ENCODE data around the gene IMP4. TPM values are rescaled to one million over a fixed set of nuclear protein-coding genes. Genes with fewer than 3 reads are reported as not detected.
A peak's percentile ranks its signal among the peaks of the same experiment; 100 is the strongest.

IMP4 gene
- total RNA-seq, 1 donor from 2014 or later, result 36.7 TPM

DNA sequence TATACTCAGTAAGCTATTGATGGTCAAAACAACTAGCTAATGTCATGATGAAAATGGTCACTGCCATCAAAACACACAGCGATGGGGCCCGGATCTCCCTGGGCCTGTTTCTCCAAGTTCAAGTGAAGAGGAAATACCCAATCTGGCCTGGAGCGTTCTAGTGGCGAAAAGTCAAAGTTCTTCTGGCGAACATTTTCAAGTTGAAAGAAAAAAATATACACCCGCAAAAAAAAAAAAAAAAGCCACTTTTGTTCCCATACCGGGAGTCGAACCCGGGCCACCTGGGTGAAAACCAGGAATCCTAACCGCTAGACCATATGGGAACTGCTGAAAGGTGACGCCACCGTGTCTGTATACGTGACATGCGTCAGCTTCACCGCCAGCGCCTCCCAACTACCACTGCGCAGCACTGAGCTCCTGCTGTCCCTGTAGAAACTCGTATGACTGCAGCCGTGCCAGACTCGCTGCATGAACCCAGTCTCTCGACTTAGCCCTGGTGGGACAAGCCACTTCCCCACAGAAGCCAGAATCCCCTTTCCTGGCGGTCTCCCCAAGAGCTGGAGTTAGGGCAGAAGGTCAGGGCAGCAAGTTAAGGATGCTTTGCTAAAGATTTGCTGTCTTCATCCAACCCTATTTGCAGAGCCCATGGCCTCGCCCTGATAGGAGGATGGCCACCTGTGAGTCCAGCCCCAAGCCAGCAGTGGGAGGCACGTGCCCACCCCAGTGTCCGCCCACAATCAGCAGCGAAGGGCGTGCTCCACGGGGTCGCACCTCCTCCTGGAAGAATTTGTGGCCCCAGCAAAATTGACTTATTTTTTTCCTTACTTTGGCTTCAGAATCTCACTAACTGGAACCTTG, 5.6 kb upstream of the IMP4 start:
- peak; percentile 62 for DNase-seq

DNA sequence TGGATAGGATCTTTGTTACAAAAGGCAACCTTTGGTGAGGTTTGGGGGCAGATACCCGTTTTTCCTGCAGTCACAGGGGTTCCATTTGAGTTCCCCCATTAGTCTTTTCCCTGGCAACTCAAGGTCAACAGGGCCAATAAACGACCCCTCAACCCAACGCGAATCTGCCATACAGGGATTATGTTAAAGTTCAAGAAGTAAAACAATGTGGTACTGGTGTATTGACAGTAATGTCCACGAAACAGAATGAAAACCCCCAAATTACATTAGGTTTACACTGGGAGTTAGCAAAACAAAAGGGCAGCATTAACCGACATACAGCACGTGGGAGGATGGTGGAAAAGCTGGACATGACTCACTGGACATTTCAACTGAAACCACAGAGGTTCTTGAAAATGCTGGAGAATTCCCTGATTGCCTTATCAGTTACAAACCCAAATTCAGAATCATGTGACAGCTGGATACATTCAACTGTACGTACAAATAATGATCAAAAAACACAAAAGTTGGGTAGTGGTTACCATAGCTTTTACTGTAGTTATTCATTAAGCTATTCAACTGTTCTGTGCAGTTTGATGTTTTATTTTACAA, 4.9 kb upstream of the IMP4 start:
- no peak for DNase-seq

DNA sequence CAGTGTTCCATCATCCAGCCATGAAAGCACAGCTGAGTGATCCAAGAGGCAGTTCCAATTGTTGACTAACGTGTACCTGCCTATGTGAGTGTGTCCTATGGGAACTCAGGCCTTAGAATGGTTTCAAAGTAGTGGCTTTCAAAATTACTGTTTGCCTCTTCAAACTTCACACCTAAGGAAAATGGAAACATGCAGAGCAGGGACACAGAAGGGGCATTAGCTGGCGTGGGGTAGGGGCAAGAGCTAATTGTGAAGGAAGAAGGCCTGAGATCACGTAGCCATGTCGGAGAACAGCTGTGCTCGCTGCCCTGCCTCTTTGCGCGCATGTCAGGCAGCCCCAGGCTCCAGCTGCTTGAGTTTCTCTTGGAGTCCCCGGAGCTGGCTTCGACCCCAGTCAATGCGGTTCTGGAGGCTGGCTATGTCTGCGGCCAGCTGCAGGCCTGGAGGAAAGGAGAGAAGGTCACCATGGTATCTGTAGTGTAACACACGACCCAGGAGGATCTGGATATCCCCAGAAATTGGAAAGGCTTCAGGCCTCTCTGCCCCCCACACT, 3.8 kb upstream of the IMP4 start:
- no peak for DNase-seq

GRCh38 chr2:130339885-130340745, 2.6 kb upstream of the IMP4 start:
- DNase-seq, result no peak

GRCh38 chr2:130341562-130342019, 1.1 kb upstream of the IMP4 start:
- no peak for DNase-seq

- DNase-seq, result peak; percentile 89
Measured at GRCh38 chr2:130342020-130342532, 621 bp upstream of the IMP4 start.

- no peak for DNase-seq
Measured at GRCh38 chr2:130344578-130344977, 1.9 kb downstream of the IMP4 start.

- DNase-seq, result no peak
Measured at GRCh38 chr2:130345091-130345490, 2.4 kb downstream of the IMP4 start.

GRCh38 chr2:130345611-130346010, 2.9 kb downstream of the IMP4 start:
- no peak for DNase-seq

DNA sequence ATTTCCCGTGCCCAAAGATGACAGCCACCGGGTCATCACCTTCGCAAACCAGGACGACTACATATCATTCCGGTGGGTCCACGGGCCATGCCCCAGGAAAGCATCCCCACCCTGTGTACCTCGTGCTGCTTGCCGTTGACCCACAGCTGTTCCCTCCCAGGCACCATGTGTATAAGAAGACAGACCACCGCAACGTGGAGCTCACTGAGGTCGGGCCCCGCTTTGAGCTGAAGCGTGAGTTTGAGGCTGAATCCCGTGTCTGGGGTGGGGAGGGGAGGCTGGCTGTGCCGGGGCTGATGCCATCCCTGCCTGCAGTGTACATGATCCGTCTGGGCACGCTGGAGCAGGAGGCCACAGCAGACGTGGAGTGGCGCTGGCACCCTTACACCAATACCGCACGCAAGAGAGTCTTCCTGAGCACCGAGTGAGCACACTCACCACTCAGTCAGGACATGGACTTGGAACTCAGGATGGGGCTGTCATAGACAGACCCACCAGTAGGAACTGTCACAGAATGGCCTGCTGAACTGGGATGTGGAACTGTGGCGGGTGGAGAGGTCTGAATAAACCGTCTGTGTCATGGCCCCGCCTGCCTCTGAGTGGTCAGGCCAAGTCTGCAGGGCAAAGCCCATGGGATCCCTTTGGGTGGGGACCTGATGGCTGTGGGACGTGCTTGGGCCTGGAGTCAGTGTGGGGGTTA, 3.5 kb downstream of the IMP4 start:
- DNase-seq, result no peak

- DNase-seq, result no peak
Measured at GRCh38 chr2:130346741-130347066, 4.0 kb downstream of the IMP4 start.

- DNase-seq, result no peak
Measured at GRCh38 chr2:130347220-130347925, 4.7 kb downstream of the IMP4 start.

- DNase-seq, result no peak
Measured at GRCh38 chr2:130349174-130349573, 6.5 kb downstream of the IMP4 start.

DNA sequence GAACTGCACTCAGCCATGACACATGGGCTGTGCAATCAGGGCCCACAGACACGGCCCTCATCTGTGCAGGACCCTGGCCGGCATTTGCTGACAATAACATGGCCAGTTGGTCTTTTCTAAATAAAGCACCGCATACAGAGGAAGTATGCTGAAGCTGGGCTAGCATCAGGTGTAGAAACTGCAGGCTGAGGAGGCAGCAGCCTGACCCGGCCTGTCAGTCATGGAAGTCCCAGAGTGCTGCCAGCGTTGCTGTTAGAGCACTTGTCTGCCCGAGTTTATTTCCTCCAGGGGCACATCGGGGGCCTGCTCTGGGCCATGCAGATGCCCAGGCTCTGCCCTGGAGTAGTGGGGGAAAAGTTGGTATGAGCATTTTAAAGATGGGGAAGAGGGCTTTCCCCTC, 9.0 kb downstream of the IMP4 start:
- no peak for DNase-seq

DNA sequence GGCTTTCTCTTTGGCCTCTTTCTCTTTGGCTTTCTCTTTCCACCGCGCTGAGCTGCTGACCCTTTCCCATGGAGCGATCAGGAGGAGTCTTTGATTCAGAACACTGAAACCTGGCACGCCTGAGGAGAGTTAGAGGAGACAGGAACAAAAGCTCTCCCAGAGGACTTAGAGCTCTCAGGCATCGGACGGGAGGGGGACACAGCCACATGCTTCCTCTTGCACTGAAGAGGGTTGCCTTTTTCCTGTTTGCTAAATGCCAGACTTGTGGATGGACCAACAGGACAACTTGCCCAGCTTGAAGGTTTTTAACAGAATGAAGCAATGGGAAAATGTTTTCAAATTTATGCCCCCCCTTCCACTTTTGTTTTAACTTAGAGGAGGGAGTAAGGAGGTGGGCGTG, 9.5 kb downstream of the IMP4 start:
- no peak for DNase-seq

DNA sequence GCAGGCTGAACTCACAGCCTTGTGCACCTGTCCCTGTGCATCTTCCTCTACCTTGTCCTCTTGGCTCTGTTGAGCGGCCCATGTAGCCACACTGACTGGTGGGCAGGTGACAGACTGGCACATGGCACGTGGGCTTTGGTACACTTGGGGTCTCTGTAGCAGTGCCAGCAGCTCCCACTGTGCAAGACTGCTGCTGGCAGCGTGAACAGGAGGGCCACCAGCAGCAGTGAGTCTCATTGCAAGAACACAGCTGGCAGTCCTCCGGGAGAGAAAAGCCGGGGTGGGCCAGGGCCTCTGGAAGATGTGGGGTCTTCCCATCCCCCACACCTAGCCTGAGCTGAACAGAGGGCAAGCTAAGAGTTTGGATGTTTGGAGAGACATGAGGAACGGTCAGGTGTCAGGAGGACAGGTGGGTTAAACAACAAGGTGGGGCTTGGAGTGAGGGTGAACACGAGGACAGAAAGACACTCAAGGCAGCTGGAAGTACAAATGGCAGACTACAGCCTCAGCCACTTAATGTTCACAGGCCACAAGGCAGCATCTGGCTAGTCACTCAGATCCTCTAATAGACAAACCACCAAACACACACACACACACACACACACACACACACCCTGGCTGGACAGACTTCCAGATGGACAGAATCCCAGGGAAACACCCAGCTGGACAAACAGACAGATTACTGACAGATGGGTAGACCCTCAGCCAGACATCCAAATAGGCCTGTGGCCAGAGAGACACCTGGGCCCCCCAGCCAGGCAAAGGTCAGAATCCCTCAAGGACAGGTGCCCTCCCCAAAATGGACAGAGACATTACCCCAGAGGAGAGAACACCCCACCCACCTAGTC, 10.8 kb downstream of the IMP4 start:
- no peak for DNase-seq

- no peak for DNase-seq
Measured at GRCh38 chr2:130354139-130354428, 11.4 kb downstream of the IMP4 start.

GRCh38 chr2:130355172-130355577, 12.5 kb downstream of the IMP4 start:
- no peak for DNase-seq

DNA sequence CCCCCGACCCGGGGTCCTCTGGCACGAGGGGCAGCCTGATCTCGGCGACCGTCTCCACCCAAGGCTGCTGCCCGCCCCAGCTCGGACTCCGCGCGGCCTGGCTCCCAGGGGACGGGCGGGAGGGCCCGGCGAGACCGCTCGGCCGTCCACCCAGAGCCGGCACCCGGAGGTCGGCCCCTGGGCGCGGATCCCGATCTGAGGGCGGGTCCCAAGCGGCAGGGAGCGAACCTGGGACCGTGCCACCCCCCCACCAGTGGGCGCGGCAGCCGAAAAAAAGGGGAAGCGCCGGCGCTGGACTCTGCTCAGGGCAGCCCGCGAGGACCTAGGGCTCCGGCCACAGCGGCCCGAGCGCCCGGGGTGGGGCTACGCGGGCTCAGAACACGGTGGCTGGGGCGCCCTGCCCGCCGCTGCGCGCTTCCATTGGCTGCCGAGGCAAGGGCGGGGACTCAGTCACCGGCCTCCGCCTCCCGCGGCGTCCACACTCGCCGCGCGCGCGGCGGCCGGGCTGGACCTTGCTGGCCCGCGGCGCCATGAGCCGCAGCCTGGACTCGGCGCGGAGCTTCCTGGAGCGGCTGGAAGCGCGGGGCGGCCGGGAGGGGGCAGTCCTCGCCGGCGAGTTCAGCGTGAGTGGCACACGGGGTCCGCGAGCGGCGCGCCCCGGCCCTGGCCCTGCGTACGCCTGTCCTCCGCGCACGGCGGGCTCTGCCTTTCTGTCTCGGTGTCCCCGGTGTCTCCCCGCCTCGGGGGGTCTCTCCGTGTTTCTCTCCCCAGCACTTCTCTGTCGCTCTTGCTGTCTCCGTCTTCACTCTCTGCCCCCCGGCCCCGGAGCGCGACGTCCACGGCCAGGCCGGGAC, 13.1 kb downstream of the IMP4 start, which contains the start of gene PTPN18:
Gene PTPN18 (plus strand): TSS at position 479 of the 854 bp plus-strand sequence. CDS start 52 bp downstream, at position 531.
- DNase-seq, result peak; percentile 86
